HG03280 (cell line): ENCODE data around the gene AKT3.

ENCODE experiments used
- ATAC-seq: cut with Tn5 transposase; IDR thresholded peaks from one replicate; pipeline ENCODE4 v1.9.1; 2021; ENCODE audit warnings: mild to moderate bottlenecking, moderate library complexity; ENCODE audit not compliant: unreplicated experiment

AKT3 gene

GRCh38 chr1:243493156-243494129, 356.6 kb downstream of the AKT3 start:
- ATAC-seq = no peak

- ATAC-seq = no peak
Observed at GRCh38 chr1:243490748-243491686, 359.0 kb downstream of the AKT3 start.

GRCh38 chr1:243489681-243490546, 360.1 kb downstream of the AKT3 start:
- ATAC-seq = no peak

GRCh38 chr1:243489158-243489527, 360.9 kb downstream of the AKT3 start:
- no peak for ATAC-seq

GRCh38 chr1:243488459-243489157, 361.4 kb downstream of the AKT3 start:
- ATAC-seq = no peak

DNA sequence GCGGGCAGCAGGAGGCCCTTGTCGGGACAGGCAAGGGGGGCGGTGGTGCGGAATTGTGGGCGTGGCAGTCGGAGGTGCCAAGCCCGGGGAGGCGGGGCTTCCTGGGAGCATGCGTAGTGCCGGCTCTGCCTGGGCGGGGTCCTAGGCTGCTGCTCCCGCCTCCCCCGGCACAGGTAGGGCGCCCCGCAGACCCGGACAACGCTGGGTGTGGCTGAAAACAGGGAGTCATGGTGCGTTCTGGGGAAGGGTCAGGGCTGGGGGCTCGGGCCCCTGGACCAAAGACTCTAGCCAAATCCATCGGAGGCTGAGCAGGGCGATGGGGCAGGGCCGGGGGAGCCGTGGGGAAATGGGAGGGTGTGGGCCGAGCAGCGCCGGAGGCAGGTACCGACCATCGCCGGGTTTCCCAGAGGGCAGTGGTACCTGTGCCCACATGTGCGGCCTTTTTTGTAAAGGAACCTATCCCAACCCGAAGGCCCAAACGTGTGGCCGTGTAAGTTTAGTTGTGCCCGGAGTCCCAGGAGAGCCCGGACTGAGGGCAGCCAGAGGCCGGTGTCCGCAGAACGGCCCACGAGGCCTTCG, 362.3 kb downstream of the AKT3 start:
- ATAC-seq = no peak

- ATAC-seq = no peak
Observed at GRCh38 chr1:243487036-243487648, 362.9 kb downstream of the AKT3 start.

GRCh38 chr1:243483952-243484351, 366.1 kb downstream of the AKT3 start:
- no peak for ATAC-seq

DNA sequence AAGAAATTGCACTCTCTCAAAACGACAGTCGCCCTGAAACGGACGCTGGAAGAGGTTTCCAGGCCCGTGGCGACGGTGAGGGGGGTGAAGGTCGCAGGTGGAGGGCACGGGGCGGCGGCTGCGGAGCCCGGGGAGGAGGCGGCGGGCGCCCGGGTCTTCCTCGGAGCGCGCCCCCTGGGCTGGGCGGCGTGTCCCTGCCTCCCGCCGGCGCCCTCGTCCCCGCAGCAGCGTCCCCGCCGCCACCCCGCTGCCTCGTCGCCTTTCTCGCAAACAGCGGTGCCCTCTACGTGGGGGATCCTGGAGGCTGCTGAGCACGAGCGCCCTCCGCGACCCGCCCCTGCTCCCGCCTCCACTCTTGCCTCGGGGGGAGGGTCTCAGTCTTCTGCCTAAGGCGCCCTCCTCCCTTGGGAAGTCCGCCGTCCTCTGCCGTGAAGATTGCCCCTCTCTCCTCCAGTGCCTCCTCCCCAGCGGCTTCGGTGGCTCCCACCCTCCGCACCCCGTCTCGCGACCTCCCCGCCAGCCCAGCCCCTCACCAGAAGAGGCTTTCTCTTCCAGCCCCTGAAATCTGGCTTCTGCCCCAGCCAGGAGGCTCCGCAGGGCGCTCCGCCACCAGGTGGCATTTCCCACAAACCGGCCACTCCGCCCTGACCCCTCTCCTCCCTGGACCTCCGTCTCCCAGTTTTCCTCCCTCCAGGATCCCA, 366.8 kb downstream of the AKT3 start:
- ATAC-seq = no peak

GRCh38 chr1:243482141-243483022, 367.7 kb downstream of the AKT3 start:
- ATAC-seq = no peak

DNA sequence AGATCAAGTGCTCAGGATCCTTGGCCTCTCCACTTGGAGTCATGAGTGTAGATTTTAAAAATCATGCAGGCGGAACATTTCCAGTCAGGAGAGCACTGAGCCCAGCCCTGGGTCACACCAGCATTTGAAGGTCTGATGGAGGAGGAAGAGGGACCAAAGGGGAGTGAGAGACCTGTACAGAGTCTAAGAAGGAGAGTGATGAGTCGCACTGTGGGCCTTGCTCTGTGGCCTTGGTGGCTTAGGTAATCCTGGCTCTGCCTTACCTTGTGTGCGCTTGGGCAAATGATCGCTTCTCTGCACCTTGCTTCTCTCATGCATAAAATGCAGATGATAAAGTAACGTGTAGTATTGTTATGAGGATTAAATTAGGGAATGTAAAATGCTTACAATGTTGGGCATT, 368.9 kb downstream of the AKT3 start:
- ATAC-seq = no peak

DNA sequence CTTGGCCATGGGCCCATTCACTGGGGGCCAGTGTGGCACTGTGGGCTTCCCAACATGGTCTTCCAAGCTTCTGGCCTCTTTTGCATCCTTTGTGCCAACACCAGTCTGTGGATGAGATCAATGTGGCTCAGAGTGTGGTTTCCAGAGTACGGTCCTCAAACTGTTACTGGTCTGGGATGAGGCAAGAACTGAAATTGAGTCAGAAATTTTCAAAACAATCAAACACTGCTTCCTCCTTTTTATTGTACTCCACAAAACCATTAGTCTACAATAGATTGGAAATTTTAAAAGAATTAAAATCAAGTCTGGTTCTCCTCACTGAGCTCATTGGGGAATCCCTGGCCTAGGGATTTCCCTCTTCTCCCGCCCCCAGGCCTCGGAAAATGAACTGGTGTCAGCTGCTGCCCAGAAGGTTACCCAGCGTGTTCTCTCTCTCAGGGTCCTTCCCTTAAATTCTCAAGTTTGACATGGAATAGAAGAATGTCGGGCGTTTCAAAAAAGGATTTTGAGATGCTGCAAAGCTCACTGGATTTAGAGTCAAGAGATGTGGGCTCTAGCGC, 372.2 kb downstream of the AKT3 start:
- no peak for ATAC-seq

GRCh38 chr1:243475966-243476365, 374.1 kb downstream of the AKT3 start:
- ATAC-seq = no peak

DNA sequence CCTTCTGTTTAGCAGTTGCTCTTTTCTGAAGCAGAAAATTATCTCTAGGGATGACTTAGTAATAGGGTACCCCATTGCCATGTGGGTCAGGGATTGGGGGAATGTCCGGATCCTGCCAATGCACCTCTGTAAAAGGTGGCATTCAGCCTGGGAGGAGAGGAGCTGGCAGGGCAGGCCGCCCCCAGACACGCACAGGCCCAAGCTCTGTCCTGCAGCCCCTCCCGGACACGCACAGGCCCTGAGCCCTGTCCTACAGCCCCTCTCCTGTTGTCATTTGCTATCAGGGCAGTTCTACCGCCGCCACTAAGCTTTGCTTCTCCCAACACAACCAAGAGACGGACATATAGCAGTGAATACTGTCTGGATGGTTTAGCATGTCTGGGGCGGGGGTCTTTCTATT, 375.1 kb downstream of the AKT3 start:
- no peak for ATAC-seq

DNA sequence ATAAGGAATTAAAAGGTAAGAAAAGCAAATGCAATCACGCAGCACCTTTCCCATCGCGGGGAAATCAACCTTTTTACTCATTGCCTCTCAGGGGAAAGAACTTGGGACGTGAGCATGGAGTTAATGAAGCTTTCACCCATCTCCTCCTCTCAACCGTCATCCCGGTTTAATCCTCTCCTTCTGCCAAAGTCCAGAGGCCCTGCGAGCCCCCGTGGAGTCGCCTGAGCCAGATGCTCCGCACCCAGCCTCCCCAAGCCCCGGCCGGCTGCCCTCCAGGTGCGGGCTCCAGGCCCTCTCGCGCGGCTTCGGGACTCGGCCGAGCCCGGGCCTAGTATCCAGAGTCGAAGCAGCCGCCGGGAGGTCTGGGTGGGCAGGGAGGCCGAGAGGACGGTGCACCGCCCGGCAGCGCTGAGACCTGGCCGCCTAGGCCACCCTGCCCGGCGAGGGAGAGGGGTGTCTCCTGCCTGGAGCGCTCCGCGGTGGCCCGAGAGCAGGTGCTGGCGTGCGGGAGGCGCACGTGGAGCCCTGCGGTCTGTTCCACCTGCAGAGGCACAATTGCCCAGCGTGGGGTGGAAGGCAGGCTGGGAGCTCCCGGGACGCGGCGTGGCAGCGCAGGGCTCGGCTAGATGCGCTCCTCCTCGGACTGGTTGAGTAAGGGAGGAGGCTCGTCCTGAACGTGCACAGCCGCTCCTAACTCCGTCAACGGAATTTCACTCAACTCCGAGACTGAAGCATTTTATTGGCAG, 375.7 kb downstream of the AKT3 start:
- ATAC-seq = no peak

DNA sequence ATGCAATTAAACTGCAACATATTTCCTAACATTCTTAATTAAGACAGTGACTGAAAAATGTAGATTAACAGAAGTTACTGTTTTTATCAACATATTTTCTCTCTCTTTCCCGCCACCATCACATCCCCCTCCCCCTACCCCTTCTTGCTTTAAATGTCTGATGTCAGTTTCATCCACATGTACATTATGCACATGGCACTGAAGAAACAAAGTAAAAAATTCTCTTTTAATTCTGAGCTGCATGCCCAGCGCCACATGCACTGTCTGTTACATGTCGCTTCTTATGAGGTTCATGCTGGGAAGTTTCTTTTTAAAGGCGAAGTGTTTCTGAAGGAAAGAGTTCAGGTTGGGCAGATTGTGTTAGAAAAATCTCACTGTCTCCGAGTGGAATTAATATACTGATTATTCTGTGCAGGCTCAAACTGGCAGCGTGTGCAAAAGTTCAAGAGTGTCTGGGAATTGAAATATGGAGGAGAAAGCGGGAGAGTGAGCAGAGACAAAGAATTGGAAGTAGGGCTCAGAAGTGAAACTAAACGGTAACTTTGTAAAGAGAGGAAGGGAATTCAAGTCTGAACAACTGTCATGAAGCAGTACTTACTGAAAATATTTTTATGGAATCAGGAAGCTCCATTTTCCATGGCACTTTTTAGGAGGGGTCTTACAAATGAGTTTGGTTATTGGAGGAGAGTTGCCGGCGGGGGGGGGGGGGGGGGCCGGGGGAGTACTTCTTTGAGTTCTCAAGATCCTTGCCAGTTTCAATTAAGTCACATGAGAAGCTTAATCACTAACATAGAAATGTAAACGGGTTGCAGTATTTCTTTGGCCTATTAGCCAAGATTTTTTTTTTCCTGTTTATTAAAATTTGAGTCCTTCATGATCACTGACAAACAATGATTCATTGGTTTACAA, 376.6 kb downstream of the AKT3 start:
- ATAC-seq = no peak
